ENCODE measurements around the gene ODF2.

DNA sequence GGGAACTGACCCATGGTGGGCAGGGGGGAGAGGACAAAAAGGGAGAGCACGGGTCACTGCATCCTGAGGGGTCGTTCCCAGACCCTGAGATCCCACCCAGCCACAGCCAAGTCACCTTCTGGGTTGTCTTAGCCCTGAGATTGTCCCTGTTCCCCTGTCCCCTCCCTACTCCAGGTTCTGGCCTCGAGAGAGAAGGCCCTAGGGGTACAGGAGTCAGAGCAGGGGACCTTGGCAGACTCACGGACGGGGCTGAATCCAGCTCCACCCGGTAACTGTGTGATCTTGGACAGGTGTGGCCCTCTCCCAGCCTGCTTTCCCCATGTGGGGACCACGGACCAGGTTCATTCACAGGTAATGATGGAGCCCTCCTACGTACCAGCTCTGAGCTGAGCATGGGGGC, 46.4 kb upstream of the ODF2 start:
- TF ChIP-seq YY1 (IDR thresholded peaks at IDR 0.05; ENCODE audit: insufficient read depth, insufficient read length) (no peak), SUZ12 (IDR thresholded peaks at IDR 0.05; ENCODE audit: extremely low read depth, insufficient read depth, insufficient read length) (no peak)
